Vagina (tissue), 2 donors: ENCODE data around the gene WDR83.

Experiments used
- CTCF ChIP-seq, 3 experiments: fragments of 450-650 bp in 2 of 3; fragments of 200-600 bp in 1 of 3; sonication (generic) in 1 of 3; IDR thresholded peaks; one replicate each; pipeline ENCODE4 v1.5.1; 2017 to 2019; ENCODE audit warnings: antibody characterized with exemption in 3 of 3, mild to moderate bottlenecking in 2 of 3, moderate library complexity in 2 of 3
- POLR2A ChIP-seq, 2 donors: fragments of 450-650 bp; IDR thresholded peaks; one replicate each; pipeline ENCODE4 v1.6.1; 2017; ENCODE audit warnings: antibody characterized with exemption in 2 of 2, mild to moderate bottlenecking in 2 of 2, moderate library complexity in 2 of 2
- POLR2AphosphoS5 ChIP-seq, 2 donors: sonication (generic); formaldehyde crosslinking; IDR thresholded peaks; one replicate each; pipeline ENCODE4 v1.9.0; 2017; ENCODE audit warnings: antibody characterized with exemption in 2 of 2, mild to moderate bottlenecking in 2 of 2, low read depth in 1 of 2; ENCODE audit not compliant: insufficient read depth in 1 of 2

DNA sequence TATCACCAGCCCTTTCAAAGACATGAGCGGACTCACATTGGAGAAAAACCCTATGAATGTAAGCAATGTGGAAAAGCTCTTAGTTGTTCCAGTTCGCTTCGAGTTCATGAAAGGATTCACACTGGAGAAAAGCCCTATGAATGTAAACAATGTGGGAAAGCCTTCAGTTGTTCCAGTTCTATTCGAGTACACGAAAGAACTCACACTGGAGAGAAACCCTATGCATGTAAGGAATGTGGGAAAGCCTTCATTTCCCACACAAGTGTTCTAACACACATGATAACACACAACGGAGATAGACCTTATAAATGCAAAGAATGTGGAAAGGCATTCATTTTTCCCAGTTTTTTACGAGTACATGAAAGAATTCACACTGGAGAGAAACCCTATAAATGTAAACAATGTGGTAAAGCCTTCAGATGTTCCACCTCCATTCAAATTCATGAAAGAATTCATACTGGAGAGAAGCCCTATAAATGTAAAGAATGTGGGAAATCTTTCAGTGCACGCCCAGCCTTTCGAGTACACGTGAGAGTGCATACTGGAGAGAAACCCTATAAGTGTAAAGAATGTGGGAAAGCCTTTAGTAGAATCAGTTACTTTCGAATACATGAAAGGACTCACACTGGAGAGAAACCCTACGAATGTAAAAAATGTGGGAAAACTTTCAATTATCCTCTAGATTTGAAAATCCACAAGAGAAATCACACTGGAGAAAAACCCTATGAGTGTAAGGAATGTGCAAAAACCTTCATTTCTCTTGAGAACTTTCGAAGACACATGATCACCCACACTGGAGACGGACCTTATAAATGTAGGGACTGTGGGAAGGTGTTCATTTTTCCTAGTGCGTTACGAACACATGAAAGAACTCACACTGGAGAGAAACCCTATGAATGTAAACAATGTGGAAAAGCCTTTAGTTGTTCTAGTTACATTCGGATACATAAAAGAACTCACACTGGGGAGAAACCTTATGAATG lies 38.3 kb upstream of the WDR83 start:
- TF ChIP-seq CTCF (IDR thresholded peaks at IDR 0.05) (no peak), POLR2AphosphoS5 (IDR thresholded peaks at IDR 0.05; ENCODE audit: insufficient read depth in 1 of 2, low read depth in 1 of 2) (no peak), POLR2A (IDR thresholded peaks at IDR 0.05) (no peak)
